Measurements from ENCODE around the gene CACNB4.

DNA sequence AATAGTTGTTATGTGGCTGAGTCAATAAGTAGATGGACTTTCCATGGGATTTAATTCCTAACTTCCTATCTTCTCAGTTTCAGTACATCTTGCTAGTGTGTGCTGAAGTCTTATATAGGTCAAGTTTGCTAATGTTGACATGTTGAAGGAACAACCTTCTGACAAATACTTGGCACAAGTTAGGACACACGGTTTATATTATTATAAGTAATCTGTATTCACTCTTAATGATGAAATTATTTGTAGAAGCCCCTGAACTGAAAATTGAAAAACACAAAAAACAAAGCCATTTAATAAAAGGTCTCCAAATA lies 289.8 kb downstream of the CACNB4 start:
- TF ChIP-seq, protein P1, sequence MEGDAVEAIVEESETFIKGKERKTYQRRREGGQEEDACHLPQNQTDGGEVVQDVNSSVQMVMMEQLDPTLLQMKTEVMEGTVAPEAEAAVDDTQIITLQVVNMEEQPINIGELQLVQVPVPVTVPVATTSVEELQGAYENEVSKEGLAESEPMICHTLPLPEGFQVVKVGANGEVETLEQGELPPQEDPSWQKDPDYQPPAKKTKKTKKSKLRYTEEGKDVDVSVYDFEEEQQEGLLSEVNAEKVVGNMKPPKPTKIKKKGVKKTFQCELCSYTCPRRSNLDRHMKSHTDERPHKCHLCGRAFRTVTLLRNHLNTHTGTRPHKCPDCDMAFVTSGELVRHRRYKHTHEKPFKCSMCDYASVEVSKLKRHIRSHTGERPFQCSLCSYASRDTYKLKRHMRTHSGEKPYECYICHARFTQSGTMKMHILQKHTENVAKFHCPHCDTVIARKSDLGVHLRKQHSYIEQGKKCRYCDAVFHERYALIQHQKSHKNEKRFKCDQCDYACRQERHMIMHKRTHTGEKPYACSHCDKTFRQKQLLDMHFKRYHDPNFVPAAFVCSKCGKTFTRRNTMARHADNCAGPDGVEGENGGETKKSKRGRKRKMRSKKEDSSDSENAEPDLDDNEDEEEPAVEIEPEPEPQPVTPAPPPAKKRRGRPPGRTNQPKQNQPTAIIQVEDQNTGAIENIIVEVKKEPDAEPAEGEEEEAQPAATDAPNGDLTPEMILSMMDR (conservative IDR thresholded peaks at IDR 0.05 in 1 of 2, IDR thresholded peaks at IDR 0.05 in 1 of 2; ENCODE audit: extremely low read depth in 1 of 2, insufficient read depth in 1 of 2, low read depth in 1 of 2, low read length in 2 of 2), result no peak
- no peak for TF ChIP-seq EZH2 (IDR thresholded peaks at IDR 0.05; ENCODE audit: borderline replicate concordance, low read length)

All from mammary epithelial cell (primary cell).